GM21717 (cell line): ENCODE measurements around the gene TMEM11.
A peak's percentile ranks its signal among the peaks of the same experiment; 100 is the strongest.

Experiments used
- ATAC-seq: cut with Tn5 transposase; IDR thresholded peaks from one replicate; pipeline ENCODE4 v1.9.1; 2021; ENCODE audit warnings: mild to moderate bottlenecking, moderate library complexity; ENCODE audit not compliant: unreplicated experiment

TMEM11 gene

GRCh38 chr17:21214015-21214776, at the start of gene TMEM11:
TSS of gene TMEM11 (minus strand) at chr17:21214161. CDS start at chr17:21214152, 9 bp downstream.
- ATAC-seq, result peak; percentile 92

- no peak for ATAC-seq
Measured at GRCh38 chr17:21263376-21263775, 49.4 kb upstream of the TMEM11 start.

GRCh38 chr17:21262259-21262993, 48.5 kb upstream of the TMEM11 start:
- ATAC-seq, result no peak

- ATAC-seq, result no peak
Measured at GRCh38 chr17:21258593-21258992, 44.6 kb upstream of the TMEM11 start.

- no peak for ATAC-seq
Measured at GRCh38 chr17:21253646-21254441, 39.9 kb upstream of the TMEM11 start.

- peak; percentile 70 for ATAC-seq
Measured at GRCh38 chr17:21252796-21253645, 39.1 kb upstream of the TMEM11 start, which contains the start of gene NATD1. TSS of gene NATD1 (minus strand) at chr17:21253410. CDS start at chr17:21253264, 146 bp downstream.

GRCh38 chr17:21252289-21252795, 38.4 kb upstream of the TMEM11 start:
- no peak for ATAC-seq

GRCh38 chr17:21251337-21252010, 37.5 kb upstream of the TMEM11 start:
- ATAC-seq, result no peak

GRCh38 chr17:21250854-21251253, 36.9 kb upstream of the TMEM11 start:
- no peak for ATAC-seq

GRCh38 chr17:21249920-21250703, 36.2 kb upstream of the TMEM11 start:
- no peak for ATAC-seq

- ATAC-seq, result no peak
Measured at GRCh38 chr17:21249086-21249795, 35.3 kb upstream of the TMEM11 start.

- ATAC-seq, result no peak
Measured at GRCh38 chr17:21248500-21248899, 34.5 kb upstream of the TMEM11 start.

- ATAC-seq, result no peak
Measured at GRCh38 chr17:21247552-21248258, 33.7 kb upstream of the TMEM11 start.

- ATAC-seq, result no peak
Measured at GRCh38 chr17:21246698-21247097, 32.7 kb upstream of the TMEM11 start.

- ATAC-seq, result no peak
Measured at GRCh38 chr17:21245639-21246084, 31.7 kb upstream of the TMEM11 start.

GRCh38 chr17:21243516-21244303, 29.7 kb upstream of the TMEM11 start:
- ATAC-seq, result no peak
